ENCODE measurements around the gene RNF7.
"Not testable (repeated sequence)": the region's sequence is repeated elsewhere in the genome, so short reads cannot be mapped to it uniquely, and the experiment has no call there.

The RNF7 gene

GRCh38 chr3:141746962-141747361, 8.9 kb downstream of the RNF7 start:
- Histone ChIP-seq H3K27ac (ENCODE audit: low read depth, low read length, poor library complexity, severe bottlenecking) (no peak overlapping the region), H3K9me3 (ENCODE audit: low read length) (no peaks in the 10 kb centered on the region), H3K4me1 (ENCODE audit: insufficient read depth, low read length, severe bottlenecking) (no peaks in the 10 kb centered on the region), H3K27me3 (ENCODE audit: insufficient read depth, low read length) (no peaks in the 10 kb centered on the region), H2AFZ (ENCODE audit: low read length) (no peak overlapping the region), H3K4me2 (ENCODE audit: low read length) (no peak overlapping the region), H3K36me3 (ENCODE audit: insufficient read depth, low read length) (peaks cover 50% of the 10 kb centered on the region), H3K4me3 (ENCODE audit: low read depth, low read length, poor library complexity, severe bottlenecking) (no peak overlapping the region), H3K79me2 (ENCODE audit: insufficient read depth, low read length) (peaks cover 23% of the 10 kb centered on the region), H3K9ac (ENCODE audit: low read length) (no peak overlapping the region), H3F3A (ENCODE audit: insufficient read depth, low read length) (no peaks in the 10 kb centered on the region), H4K20me1 (ENCODE audit: insufficient read depth, low read length) (no peaks in the 10 kb centered on the region), H3K9me2 (ENCODE audit: low read depth, low read length) (no peaks in the 10 kb centered on the region)
- no peak for TF ChIP-seq EZH2 (IDR thresholded peaks at IDR 0.05; ENCODE audit: borderline replicate concordance, low read length)
- TF ChIP-seq, protein P1, sequence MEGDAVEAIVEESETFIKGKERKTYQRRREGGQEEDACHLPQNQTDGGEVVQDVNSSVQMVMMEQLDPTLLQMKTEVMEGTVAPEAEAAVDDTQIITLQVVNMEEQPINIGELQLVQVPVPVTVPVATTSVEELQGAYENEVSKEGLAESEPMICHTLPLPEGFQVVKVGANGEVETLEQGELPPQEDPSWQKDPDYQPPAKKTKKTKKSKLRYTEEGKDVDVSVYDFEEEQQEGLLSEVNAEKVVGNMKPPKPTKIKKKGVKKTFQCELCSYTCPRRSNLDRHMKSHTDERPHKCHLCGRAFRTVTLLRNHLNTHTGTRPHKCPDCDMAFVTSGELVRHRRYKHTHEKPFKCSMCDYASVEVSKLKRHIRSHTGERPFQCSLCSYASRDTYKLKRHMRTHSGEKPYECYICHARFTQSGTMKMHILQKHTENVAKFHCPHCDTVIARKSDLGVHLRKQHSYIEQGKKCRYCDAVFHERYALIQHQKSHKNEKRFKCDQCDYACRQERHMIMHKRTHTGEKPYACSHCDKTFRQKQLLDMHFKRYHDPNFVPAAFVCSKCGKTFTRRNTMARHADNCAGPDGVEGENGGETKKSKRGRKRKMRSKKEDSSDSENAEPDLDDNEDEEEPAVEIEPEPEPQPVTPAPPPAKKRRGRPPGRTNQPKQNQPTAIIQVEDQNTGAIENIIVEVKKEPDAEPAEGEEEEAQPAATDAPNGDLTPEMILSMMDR (IDR thresholded peaks at IDR 0.05; ENCODE audit: low read length), result no peak

- H3K79me2 ChIP-seq (ENCODE audit: insufficient read depth, low read length), result no peaks in the 10 kb centered on the region
- H3K4me3 ChIP-seq (ENCODE audit: low read depth, low read length, poor library complexity, severe bottlenecking), result no peak overlapping the region
- H3K27ac ChIP-seq (ENCODE audit: low read depth, low read length, poor library complexity, severe bottlenecking), result no peak overlapping the region
- H4K20me1 ChIP-seq (ENCODE audit: insufficient read depth, low read length), result no peaks in the 10 kb centered on the region
- H3K9me2 ChIP-seq (ENCODE audit: low read depth, low read length), result no peaks in the 10 kb centered on the region
- H3K4me2 ChIP-seq (ENCODE audit: low read length), result no peak overlapping the region
- H3K27me3 ChIP-seq (ENCODE audit: insufficient read depth, low read length), result no peaks in the 10 kb centered on the region
- TF ChIP-seq, protein P1 (IDR thresholded peaks at IDR 0.05; ENCODE audit: low read length), result no peak
- no peak for TF ChIP-seq EZH2 (IDR thresholded peaks at IDR 0.05; ENCODE audit: borderline replicate concordance, low read length)
- no peak overlapping the region for H3K9ac ChIP-seq (ENCODE audit: low read length)
- no peaks in the 10 kb centered on the region for H3K4me1 ChIP-seq (ENCODE audit: insufficient read depth, low read length, severe bottlenecking)
- H3K9me3 ChIP-seq (ENCODE audit: low read length), result no peaks in the 10 kb centered on the region
- no peaks in the 10 kb centered on the region for H3F3A ChIP-seq (ENCODE audit: insufficient read depth, low read length)
- no peaks in the 10 kb centered on the region for H3K36me3 ChIP-seq (ENCODE audit: insufficient read depth, low read length)
- no peak overlapping the region for H2AFZ ChIP-seq (ENCODE audit: low read length)
These were observed 15.3 kb downstream of the RNF7 start for GRCh38 chr3:141753399-141753798.

GRCh38 chr3:141754032-141754431, 15.9 kb downstream of the RNF7 start:
- H3F3A ChIP-seq (ENCODE audit: insufficient read depth, low read length), result no peaks in the 10 kb centered on the region
- H3K4me2 ChIP-seq (ENCODE audit: low read length), result no peak overlapping the region
- H3K36me3 ChIP-seq (ENCODE audit: insufficient read depth, low read length), result no peaks in the 10 kb centered on the region
- H3K9ac ChIP-seq (ENCODE audit: low read length), result no peak overlapping the region
- H4K20me1 ChIP-seq (ENCODE audit: insufficient read depth, low read length), result no peaks in the 10 kb centered on the region
- H3K4me3 ChIP-seq (ENCODE audit: low read depth, low read length, poor library complexity, severe bottlenecking), result no peak overlapping the region
- H3K27ac ChIP-seq (ENCODE audit: low read depth, low read length, poor library complexity, severe bottlenecking), result no peak overlapping the region
- H3K9me2 ChIP-seq (ENCODE audit: low read depth, low read length), result no peaks in the 10 kb centered on the region
- H2AFZ ChIP-seq (ENCODE audit: low read length), result no peak overlapping the region
- H3K27me3 ChIP-seq (ENCODE audit: insufficient read depth, low read length), result no peaks in the 10 kb centered on the region
- TF ChIP-seq EZH2 (IDR thresholded peaks at IDR 0.05; ENCODE audit: borderline replicate concordance, low read length), result no peak
- TF ChIP-seq, protein P1 (IDR thresholded peaks at IDR 0.05; ENCODE audit: low read length), result no peak
- H3K79me2 ChIP-seq (ENCODE audit: insufficient read depth, low read length), result no peaks in the 10 kb centered on the region
- no peaks in the 10 kb centered on the region for H3K9me3 ChIP-seq (ENCODE audit: low read length)
- no peaks in the 10 kb centered on the region for H3K4me1 ChIP-seq (ENCODE audit: insufficient read depth, low read length, severe bottlenecking)

GRCh38 chr3:141762552-141762951, 24.5 kb downstream of the RNF7 start:
- not testable (repeated sequence) for H3K4me3 ChIP-seq (ENCODE audit: low read depth, low read length, poor library complexity, severe bottlenecking); H2AFZ ChIP-seq (ENCODE audit: low read length); H3K79me2 ChIP-seq (ENCODE audit: insufficient read depth, low read length); H3K27me3 ChIP-seq (ENCODE audit: insufficient read depth, low read length); H3F3A ChIP-seq (ENCODE audit: insufficient read depth, low read length); H3K9me3 ChIP-seq (ENCODE audit: low read length); H3K4me2 ChIP-seq (ENCODE audit: low read length); H3K27ac ChIP-seq (ENCODE audit: low read depth, low read length, poor library complexity, severe bottlenecking); H3K36me3 ChIP-seq (ENCODE audit: insufficient read depth, low read length); H3K9ac ChIP-seq (ENCODE audit: low read length); H3K4me1 ChIP-seq (ENCODE audit: insufficient read depth, low read length, severe bottlenecking); H3K9me2 ChIP-seq (ENCODE audit: low read depth, low read length); H4K20me1 ChIP-seq (ENCODE audit: insufficient read depth, low read length)

Data from OCI-LY1 (cell line).